AG09309 (cell line): ENCODE results near the gene ZBTB22.
"Not testable (repeated sequence)": the region's sequence is repeated elsewhere in the genome, so short reads cannot be mapped to it uniquely, and the experiment has no call there.

Experiments used
- DNase-seq: peaks from one replicate; pipeline ENCODE4 v3.0.0-alpha.2; 2010; ENCODE audit warnings: low read depth
- H3K4me3 ChIP-seq: 2 replicates; pipeline ENCODE4 v1.5.1; 2011; ENCODE audit warnings: mild to moderate bottlenecking, low read depth, low read length, moderate library complexity; ENCODE audit not compliant: control insufficient read depth
- CTCF ChIP-seq: IDR thresholded peaks from 2 replicates; pipeline ENCODE4 v1.5.1; 2011; ENCODE audit warnings: mild to moderate bottlenecking, low read depth, low read length, inconsistent platforms; ENCODE audit not compliant: insufficient read depth, control insufficient read depth; ENCODE audit errors: missing control alignments

The ZBTB22 gene

GRCh38 chr6:33317669-33318425 lies at the start of gene ZBTB22:
TSS of gene ZBTB22 (minus strand) at chr6:33317744. CDS start at chr6:33316916, 828 bp downstream.
- DNase-seq, result peak; percentile 97
- TF ChIP-seq CTCF, result no peak

GRCh38 chr6:33367009-33367714 lies 49.6 kb upstream of the ZBTB22 start:
- no peak for DNase-seq
- no peak for TF ChIP-seq CTCF
- no peak overlapping the region for H3K4me3 ChIP-seq

More at GRCh38 chr6:33317669-33318425, at the start of gene ZBTB22:
- H3K4me3 ChIP-seq, result peak within 1 kb of the TSS; percentile 57

- DNase-seq, result not testable (repeated sequence)
Observed at GRCh38 chr6:33365206-33365971, 47.8 kb upstream of the ZBTB22 start.

GRCh38 chr6:33364475-33365205 lies 47.1 kb upstream of the ZBTB22 start:
- not testable (repeated sequence) for H3K4me3 ChIP-seq, DNase-seq

More at GRCh38 chr6:33365206-33365971, 47.8 kb upstream of the ZBTB22 start:
- not testable (repeated sequence) for H3K4me3 ChIP-seq

- DNase-seq, H3K4me3 ChIP-seq: not testable (repeated sequence)
Observed at GRCh38 chr6:33363486-33363885, 45.9 kb upstream of the ZBTB22 start.

GRCh38 chr6:33359331-33359730 lies 41.8 kb upstream of the ZBTB22 start:
- no peak overlapping the region for H3K4me3 ChIP-seq
- TF ChIP-seq CTCF, result no peak
- no peak for DNase-seq

- DNase-seq, H3K4me3 ChIP-seq: not testable (repeated sequence)
Observed at GRCh38 chr6:33357160-33357871, 39.8 kb upstream of the ZBTB22 start.

- DNase-seq, result no peak
- H3K4me3 ChIP-seq, result no peak overlapping the region
- TF ChIP-seq CTCF, result no peak
Observed at GRCh38 chr6:33356295-33356694, 38.8 kb upstream of the ZBTB22 start.

- not testable (repeated sequence) for DNase-seq, H3K4me3 ChIP-seq
Observed at GRCh38 chr6:33355860-33356259, 38.3 kb upstream of the ZBTB22 start.
